IPS-NIHi7 (cell line): ENCODE data around the gene RNF114.
A peak's percentile ranks its signal among the peaks of the same experiment; 100 is the strongest.

Source experiments
- DNase-seq: peaks from one replicate; pipeline ENCODE4 v3.0.0; 2012; ENCODE audit warnings: mixed read lengths; ENCODE audit errors: extremely low spot score

Gene RNF114

DNA sequence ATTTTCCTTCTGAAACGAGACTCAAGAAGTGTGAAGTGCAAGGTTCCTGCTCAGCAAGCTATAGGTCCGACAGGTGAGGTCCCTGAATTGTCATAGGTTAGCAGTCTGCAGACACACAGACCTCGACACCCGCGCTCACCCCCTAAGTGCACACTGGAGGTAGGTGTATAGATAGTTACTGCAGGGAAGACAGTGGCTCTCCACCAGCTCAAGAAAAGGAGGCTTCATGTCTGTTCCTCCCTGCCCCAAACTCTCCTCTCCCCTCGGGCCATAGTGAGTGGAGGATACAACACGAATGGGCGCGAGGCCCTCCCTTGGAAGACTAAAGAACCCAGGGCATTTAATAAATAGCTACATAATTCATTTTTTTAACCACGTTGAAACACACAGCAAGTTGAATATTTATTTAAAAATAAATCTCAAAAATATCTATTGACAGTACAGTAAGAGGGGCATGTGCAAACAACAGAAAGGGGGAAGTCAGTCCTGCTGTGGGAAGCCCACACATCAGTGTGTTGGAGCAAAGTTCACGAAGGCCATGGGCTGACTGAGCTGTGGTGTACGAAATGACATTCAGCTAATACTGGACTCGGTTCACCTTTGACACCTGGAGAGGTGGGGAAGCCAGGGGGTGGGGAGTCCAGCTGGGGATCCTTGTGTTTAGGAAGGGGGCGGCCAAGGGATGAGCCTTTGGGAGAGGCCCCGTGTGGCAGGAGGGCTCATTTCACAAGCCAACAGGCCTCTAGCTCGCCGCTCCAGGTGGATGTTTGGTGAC lies 31.6 kb upstream of the RNF114 start:
- no peak for DNase-seq

DNA sequence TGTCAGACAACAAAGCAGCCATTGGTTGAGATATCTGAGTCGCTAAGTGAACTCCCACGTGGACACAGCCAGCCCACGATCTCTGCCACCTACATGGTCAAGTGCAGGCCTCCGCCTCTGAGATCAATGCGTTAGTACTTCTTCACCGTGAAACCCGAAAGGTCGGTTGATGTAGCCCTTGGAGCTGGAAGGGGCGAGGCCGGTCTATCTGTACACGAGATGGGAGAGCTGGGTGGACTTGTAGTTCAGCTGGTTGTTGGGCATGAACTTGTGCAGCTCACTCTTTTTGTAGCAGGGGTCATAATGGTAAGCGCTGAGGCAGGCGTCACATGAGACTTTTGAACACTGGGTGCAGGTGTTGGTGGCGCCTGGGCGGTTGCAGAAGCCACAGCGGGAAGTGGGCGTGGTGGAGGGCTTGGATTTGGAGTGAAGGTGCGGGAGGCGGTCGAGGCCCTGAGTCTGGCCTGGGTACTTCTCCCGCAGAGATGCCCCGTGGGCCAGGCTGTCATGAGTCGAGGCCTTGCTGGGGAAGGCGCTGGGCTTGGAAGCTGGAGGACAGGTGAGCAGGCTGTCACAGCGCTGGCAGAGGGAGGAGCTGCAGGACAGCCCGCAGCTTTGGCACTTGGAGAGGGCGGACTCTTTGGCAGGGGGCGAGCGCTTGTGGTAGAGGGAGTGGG lies 30.6 kb upstream of the RNF114 start:
- DNase-seq, result no peak

DNA sequence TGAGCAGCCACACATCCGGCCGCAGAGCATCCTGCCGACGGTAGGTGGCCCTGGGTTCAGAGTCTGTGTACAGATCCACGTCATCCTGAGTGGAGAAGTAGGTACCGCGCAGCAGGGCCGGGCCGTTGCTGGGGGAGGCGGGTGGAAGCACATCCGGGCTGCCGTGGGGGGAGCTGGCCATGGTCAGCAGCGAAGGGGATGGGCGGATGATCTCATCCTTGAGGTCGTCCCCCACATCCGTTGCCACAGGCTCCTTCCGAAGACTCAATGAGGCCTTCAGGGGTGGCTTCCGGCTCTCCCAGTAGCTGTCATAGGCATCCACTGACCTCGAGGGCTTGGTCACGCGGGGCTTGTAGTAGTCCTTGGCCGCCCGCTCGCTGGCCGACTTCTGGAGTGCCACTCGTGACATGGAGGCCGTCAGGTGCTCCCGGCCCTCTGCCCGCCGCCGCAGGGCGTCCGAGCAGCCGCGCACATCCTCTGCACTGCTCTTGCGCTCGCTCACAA lies 30.0 kb upstream of the RNF114 start:
- DNase-seq, result peak; percentile 5

DNA sequence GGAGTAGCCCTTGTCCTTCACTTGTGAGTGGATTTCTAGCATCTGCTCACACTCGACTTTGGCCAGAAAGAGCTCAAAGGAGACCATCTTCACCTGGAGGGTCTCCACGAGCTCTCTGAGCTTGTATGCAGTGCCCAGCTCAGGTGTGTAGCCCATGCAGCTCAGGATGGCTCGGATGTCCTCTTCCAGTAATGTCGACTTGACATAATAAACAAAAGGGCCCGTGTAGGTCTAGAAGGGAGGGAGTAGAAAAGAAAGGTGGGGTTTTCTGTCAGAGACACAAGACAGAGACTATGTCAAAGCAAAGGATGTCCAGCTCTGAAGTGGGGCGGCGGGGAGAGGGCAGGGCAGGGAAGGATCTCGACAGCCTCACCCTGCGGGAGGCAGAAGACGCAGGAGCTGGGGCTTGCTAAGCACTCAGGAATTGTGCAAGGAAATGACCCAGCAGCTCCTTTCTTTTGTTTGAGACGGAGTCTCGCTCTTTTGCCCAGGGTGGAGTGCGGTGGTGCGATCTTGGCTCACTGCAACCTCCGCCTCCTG lies 29.5 kb upstream of the RNF114 start:
- DNase-seq, result no peak

DNA sequence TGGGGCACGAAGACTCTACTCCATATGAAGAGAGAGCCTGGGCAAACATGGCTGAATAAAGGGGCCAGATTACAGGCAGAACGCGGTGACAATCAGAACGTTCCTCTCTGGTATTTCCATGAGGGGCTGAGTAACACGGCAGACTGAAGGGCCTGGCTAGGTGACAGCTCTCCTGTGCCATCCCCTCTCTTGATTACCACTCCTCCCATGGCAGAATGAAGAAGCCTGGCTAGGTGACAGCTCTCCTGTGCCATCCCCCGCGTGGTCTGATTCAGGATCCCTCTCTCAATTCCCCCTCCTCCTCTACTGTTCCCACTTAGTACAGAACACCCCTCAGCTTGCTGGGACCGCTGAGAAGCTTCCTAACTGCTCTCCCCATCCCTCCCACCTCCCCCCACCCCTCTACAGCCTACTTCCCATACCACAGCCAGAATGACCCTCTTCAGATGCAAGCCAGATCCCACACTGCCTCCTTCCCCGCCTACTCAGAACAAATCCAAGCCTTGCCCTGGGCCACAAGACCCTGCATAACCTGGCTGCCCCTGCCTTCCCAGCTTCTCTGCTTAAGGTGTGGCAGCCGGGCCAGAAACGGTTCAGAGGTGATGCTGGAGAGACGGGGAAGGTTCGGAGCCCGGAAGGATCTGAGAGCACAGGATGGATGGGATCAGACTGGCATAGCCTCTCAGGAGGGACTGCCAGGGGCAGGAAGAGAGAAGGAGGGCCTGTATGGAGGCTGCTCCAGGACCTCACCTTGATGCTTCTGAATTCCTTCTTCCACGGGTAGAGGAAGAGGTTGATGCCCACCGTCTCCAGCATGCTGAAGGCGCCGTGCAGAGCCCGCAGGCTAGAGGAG lies 28.6 kb upstream of the RNF114 start:
- no peak for DNase-seq

DNA sequence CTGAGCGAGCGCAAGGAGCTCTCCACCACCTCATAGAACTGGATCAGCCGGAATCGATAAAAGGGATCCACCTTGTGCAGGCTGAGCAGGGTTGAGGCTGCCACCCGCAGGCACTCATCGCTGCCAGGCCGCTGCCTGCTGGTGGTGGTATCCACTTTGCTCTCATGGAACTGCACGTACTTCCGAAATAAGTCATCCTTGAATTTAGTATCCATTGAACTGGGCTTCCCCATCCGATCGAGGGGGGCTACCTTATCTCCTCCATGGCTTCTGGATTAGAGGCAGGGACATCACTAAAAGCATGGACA lies 28.0 kb upstream of the RNF114 start:
- no peak for DNase-seq

DNA sequence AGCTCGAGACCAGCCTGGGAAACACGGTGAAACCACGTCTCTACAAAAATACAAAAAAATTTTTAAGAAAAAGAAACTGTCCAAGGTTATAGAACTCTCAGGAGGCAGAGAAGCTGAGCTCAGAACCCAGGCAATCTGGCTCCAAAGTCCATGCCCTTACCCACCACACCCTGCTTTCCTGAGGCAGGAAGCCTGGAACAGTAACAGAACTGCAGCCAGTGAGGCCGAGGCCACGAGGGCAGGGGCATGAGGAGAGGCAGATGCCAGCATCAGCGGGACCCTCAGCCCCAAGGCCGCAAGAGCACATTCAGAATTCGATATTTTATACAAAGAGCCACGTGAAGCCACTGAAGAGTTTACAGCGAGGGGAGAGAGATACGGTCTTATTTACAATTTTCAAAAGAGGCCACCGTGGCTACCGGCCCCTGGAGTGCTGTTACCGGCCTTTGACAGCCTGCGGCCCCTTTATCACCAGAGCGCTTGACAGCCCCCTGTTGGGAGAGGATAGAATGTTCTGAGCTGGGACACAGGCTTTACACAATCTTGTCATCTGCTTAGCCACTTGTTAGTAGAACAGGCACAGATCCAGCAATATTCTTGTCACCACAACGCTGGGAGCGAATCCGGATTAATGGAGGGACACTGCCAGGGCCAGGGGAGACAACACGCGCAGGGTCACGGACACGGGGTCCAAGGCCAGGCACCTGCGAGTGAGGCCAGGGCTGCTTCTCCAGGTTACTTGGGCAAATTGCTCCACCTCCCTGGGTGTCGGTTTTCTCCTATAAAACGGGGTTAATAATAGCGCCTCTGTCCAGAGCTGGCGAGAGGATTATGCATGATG lies 26.5 kb upstream of the RNF114 start:
- peak; percentile 62 for DNase-seq

DNA sequence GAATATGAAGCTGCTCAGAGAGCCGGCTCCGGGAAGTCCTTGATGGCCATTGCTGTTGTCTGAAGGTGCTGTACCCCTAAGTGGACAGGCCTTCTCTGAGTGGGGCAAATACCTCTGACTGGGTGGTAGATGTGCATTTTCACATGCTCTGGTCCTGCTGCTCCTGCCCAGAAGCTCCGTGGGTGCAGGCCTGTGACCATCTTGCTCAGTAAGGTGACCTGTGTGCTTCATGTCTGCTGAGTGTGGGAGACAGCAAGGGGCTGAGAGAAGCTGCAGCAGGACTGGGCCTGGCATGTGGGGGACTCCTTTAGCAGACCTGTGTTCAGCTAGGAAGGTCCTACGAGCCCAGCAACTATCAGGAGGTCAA lies 25.9 kb upstream of the RNF114 start:
- DNase-seq, result no peak

DNA sequence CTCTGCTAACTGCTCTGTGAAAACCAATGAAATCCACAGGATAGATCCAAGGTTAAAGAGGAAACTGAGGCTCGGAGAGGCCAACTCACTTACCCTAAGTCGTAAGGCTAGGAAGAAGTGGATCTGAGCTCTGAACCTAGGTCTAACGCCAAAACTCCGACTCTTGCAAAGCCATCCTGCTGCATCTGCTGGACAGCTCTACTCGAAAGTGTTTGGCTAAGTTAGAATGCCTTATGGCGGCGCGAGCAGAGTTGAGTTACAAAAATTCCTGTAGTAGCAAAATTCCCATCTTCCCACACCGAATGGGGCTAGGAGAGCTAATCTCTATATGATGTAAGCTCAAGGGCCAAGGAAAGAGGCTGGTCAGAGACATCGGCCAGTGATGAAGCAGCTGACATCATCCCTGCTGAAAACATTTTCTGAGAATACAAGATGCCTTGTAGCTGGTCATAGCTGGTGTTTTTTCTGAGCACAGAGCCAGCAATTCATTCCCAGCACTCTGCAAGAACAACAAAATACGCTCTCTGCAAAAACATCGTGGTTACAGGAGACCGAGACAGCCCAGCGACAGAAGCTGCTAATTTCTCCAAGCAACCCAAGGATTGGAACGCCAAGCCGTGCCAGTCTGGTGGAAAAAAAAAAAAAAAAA lies 22.7 kb upstream of the RNF114 start:
- DNase-seq, result no peak

DNA sequence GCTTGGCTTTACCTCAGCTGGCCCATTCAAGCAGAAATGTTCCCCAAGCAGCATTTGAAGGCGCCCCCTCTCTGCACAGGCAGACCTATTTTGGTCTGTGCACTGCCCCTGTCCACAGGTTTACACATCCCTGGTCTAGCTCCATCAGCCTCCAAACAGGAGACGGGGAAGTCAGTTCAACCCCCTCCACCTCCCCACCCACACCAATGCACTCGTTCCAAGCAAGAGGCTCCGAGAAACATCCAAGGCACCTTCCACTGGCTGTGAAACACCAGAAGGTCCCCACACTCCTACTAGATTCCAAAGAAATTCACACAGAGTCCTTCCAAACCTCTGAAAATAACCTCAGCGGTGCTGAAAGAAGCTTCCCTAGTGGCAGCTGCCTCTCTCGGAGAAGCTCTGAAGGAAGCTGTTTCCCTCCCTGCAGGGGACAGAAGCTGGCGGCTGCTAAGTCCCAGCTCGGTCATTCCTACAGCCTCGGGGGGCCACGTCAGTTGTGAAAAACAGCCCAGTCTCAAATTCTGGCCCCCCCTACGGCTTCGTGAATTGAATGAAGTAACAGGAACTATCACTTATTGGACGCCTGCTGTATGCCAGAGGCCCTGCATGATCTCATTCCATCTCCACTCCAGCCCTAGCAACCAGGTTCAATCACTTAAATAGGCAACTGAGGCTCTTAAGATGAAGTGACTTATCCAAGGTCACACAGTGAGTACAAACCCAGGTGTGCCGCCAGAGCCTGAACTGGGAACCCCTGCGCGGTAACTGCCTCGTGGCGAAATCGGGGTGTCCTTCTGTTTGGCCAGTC lies 21.7 kb upstream of the RNF114 start:
- DNase-seq, result peak; percentile 50

DNA sequence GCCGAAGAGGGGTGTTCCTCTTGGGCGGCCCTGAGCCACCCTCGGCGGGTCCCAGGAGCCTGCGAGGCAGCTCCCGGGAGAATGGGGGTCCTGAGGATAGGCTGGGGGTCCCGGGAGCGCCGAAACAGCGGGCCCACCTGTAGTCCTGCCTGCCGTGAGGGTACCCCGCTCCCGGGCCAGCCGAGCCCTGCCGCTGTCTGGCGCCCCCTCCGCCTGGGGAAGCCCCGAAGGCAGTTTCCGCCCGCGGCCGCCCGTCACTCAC lies 21.1 kb upstream of the RNF114 start:
- no peak for DNase-seq

DNA sequence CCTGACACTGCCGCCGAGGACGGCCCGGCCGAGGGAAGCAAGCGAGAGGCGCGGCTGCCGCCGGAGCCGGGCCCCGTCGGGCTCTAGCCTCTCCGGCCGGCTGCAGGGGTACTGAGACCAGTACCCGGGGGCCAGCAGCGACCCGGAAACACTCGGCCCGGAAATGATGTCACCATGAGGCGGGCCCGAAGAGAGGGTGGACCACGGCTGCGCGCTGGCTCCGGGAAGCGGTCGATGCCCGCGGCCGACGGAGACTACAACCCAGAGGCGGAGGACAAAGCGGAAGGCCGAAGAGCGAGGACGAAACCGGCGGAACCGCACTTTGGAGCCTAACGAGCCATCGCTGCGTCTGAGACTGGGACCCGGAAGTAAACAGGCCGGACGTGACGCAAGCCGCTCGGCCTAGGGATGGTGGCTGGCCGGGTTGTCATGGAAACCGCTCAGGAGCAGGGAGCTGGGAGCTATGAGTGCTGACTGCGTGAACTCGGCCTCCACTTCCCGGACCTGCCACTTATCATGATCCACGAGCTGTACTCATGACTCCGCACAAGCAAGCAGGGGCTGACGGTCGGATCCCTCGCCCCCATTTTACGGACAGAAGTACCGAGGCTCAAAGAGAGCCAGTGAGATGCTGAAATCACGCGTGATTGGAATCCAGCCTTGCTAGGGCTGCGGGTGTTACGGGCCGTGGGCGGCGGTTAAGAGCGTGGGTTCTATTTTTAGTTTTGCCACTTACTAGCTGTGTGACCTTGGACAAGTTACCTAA lies 20.6 kb upstream of the RNF114 start, which contains the start of gene SPATA2:
Gene SPATA2 (minus strand): TSS at position 150 of the 766 bp plus-strand sequence. CDS start 7,039 bp downstream, outside the sequence.
- DNase-seq, result peak; percentile 95

DNA sequence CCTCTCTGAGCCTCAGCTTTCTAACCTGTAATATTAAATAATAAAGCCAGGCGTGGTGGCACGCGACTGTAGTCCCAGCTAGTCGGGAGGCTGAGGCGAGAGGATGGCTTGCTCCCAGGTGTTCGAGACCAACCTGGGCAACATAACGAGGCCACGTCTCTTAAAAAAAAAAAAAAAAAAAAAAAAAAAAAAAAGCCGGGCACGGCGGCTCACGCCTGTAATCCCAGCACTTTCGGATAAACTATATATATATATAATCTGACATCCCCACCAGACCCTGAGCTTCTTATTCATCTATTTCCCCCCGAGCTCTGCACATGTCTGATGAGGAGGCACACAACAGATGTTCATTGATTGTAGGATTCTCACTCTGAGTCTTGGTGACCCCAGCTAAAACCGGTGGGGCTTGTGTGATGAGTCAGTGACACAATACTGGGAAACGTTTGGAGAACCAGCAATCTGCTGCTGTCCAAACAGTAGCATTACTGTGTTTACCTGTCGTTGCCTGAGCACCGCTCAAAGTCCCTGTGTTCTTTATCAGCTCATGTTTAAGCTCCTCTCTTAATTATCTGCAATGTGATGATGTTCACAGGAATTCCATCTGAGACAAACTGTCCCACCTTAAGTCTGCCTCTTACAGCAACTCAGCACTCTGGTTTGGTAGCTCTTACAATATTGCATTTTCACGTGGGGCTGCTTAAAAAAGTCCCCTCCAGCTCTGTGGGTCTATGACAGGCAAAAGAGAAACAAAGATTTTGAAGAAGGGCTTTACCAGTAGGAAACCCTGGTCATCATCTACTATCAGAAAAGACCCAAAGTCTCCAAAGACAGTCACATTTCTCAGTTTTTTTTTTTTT lies 19.8 kb upstream of the RNF114 start:
- DNase-seq, result peak; percentile 22

DNA sequence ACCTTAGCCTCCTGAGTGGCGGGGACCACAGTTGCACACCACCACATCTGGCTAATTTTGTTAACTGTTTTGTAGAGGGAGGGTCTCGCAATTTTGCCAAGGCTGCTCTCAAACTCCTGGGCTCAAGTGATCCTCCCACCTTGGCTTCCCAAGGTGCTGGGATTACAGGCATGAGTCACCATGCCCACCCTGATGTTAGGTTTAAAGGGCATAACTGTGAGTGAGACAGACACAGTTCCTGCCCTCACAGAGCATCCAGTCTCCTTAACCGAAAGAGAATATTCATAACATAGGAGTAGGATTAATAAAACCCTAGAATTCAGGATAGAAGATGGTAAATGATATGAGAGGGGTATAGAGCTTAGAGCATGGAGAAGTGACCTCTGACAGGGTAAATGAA lies 17.8 kb upstream of the RNF114 start:
- DNase-seq, result no peak

DNA sequence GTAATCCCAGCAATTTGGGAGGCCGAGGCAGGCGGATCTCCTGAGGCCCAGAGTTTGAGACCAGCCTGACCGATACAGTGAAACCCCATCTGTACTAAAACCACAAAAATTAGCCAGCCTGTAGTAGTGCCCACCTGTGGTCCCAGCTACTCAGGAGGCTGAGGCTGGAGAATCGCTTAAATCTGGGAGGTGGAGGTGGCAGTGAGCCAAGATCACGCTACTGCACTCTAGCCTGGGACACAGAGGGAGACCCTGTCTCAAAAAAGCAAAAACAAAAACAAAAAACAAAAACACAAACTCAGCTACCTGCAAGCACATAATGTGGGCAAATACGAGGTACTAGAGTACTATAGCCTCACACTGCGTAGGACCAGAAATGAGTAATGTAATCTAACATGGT lies 17.2 kb upstream of the RNF114 start:
- DNase-seq, result no peak

DNA sequence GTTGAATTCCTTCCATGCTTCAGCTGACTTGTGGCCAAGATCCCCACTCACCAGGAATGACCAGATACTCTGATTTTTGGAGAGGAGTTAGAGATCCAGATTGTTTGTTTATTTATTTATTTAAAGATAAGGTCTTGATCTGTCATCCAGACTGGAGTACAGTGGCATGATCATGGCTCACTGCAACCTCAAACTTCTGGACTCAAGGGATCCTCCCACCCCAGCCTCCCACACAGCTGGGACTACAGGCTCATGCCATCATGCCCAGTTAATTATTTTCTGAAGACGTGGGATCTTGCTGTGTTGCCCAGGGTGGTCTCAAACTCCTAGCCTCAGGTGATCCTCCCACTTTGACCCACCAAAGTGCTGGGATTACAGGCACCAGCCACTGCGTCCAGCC lies 16.7 kb upstream of the RNF114 start:
- DNase-seq, result no peak

DNA sequence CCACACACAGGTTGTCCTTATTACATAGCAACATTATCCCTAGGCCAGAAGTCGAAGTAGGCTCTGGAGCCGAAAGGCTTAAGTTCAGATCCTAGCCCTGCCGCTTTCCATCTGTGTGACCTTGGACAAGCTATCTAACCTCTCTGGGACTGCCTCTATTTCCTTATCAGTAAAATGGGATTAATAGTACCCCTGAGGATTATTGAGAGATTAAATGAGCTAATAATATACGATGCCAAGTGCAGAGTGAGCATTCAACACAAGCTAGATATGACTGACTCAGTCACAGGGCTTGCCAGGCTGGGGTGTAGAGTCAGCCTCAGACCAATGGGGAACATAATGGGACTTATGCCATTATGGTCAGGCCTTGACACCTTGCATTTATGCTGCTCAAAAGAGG lies 11.9 kb upstream of the RNF114 start:
- no peak for DNase-seq

DNA sequence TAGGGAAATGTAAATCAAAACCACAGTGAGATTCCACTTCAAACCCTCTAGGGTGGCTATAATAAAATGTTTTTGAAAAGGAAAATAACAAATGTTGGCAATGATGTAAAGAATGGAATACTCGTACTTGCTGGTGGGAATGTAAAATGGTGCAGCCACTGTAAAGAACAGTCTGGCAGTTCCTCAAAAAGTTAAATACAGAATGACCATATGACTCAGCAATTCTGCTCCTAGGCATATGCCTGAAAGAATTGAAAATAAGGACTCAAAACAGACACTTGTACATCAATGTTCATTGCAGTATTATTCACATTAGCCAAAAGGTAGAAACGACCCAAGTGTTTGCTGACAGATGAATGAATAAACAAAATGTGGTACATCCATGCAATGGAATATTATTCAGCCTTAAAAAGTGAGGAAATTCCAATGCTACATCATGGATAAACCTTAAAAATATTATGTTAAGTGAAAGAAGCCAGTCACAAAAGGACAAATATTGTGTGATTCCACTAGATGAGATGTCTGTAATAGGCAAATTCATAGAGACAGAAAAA lies 10.2 kb upstream of the RNF114 start:
- DNase-seq, result no peak
